SK-N-DZ (cell line): ENCODE measurements around the gene PIP5K1B.

ENCODE experiments used
- DNase-seq: peaks from one replicate; pipeline ENCODE4 v3.0.0-alpha.2; 2015; ENCODE audit warnings: low spot score

The PIP5K1B gene

DNA sequence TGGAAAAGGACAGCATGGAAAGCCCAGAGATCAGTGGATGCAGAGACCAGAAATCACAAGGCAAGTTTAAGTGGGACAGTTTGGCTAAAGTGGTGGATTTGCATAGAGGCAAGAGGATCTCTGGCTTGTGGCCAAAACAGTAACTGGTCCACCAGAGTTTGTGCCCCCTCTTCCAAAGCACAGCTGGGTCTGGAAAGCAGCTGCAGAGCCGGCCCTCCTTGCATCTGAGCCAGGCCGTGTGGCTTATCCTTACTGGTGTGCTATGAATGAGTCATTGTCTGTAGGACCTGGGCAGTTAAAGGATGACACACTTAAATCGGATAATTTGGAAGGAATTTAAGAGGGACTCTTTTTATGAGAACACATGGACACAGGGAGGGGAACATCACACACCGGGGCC, 146.6 kb downstream of the PIP5K1B start:
- DNase-seq = no peak

- no peak for DNase-seq
Measured at GRCh38 chr9:68852941-68853340, 147.9 kb downstream of the PIP5K1B start.

- DNase-seq = no peak
Measured at GRCh38 chr9:68859347-68859746, 154.3 kb downstream of the PIP5K1B start.

GRCh38 chr9:68860419-68860818, 155.4 kb downstream of the PIP5K1B start:
- DNase-seq = no peak

- DNase-seq = no peak
Measured at GRCh38 chr9:68861436-68861835, 156.4 kb downstream of the PIP5K1B start.

DNA sequence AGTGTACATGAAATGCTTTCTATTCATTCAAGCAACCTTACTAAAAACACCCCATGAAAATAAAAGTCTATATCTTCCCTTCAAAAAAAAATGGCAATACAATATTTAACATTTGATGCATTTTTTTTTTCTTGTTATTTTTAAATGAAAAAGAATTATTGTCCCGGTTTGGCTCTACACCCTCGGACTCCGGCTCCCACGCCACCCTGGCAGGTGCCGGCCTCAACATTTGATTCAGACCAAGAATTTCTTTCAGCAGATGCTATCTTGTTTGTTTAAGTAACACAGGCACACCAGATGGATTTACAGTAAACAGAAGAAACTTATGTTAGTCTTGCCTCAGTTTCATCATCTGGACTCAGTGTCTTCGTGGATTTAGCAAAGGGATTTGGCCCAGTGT, 162.0 kb downstream of the PIP5K1B start:
- DNase-seq = no peak

DNA sequence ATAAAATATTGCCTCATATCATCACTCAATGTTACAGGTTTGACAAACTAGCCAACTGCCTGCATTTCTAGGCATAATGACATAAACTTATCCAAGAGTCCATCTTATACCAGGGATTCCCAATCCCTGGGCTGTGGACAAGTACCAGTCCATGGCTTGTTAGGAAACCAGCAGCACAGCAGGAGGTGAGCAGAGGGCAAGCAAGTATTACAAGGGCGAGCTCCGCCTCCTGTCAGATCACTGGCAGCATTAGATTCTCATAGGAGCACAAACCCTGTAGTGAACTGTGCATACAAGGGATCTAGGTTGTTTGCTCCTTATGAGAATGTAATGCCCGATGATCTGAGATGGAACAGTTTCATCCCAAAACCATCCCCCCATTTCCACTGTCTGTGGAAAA, 164.0 kb downstream of the PIP5K1B start:
- no peak for DNase-seq

DNA sequence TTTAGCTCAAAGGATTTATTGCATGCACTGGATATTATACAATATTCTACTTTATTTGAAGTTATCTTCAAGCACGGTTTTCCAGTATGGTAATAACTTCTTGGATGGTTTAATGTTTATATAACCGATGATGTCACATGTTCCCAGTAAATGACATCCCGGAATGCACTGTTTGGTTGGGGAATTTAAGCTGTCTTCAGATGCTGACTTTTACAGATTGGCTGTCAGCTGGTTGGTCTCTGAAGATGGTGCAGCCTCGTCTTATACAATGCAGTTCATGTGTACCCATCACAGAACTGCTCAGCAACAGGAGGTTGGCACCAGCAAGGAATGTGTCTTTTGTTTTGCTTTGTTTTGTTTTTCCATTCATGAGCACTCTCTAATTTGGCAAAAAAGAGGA, 165.0 kb downstream of the PIP5K1B start:
- no peak for DNase-seq

GRCh38 chr9:68871236-68871635, 166.2 kb downstream of the PIP5K1B start:
- DNase-seq = no peak

DNA sequence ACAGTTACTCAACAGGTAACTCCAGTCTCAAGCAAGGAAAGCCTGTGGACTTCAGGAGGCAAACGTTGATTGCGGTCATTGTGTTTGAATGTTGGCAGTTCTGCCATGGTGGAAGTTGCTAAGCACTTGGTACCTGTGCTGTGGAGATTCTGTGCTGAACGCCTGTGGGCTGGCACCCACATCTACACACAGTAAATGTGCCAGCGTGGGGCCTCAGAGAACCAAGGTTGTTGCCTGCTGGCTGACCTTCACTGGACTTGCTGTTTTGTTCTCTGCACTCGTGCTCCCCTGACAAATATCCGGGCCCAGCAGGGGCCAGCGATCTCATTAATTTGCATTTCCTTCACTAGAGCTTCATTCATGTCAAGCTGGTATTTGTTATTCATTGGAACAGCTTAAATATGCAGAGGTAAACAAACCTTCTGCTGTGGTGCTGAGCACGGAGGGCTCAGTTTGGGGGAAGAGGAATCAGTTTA, 167.0 kb downstream of the PIP5K1B start:
- DNase-seq = no peak

DNA sequence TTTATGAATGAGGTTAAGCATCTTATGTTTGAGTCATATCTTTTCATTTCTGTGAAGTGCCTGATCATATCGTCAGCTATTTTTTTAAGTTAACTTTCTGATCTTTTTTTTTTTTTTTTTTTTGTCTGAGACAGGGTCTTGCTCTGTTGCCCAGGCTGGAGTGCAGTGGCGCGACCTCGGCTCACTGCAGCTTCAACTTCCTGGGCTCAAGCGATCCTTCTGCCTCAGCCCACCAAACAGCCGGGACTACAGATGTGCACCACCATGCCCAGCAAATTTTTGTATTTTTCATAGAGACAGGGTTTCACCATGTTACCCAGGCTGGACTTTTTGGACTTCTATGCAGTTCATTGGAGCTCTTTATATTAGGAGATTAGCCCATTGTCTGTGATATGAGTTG, 168.1 kb downstream of the PIP5K1B start:
- no peak for DNase-seq

GRCh38 chr9:68876273-68876672, 171.2 kb downstream of the PIP5K1B start:
- DNase-seq = no peak

GRCh38 chr9:68876681-68877080, 171.6 kb downstream of the PIP5K1B start:
- no peak for DNase-seq

- no peak for DNase-seq
Measured at GRCh38 chr9:68877219-68877618, 172.2 kb downstream of the PIP5K1B start.

DNA sequence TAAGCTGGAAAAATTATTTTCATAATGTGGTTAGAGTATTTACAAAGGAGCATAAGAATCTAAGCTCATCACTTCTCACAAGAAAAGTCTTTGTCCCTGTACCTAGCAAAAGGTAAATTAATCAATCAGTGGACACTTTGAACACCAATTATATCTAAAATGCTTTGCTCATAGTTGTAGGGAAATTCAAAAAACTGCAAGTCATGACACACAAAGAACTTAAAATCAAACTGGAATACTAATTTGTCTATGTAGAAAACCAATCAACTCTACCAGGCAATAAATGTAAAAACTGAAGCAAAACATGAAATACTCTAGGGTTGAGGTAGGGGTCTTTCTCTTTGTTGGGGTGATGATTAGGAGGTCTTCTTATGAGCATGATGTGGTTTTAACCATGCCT, 173.4 kb downstream of the PIP5K1B start:
- DNase-seq = no peak

DNA sequence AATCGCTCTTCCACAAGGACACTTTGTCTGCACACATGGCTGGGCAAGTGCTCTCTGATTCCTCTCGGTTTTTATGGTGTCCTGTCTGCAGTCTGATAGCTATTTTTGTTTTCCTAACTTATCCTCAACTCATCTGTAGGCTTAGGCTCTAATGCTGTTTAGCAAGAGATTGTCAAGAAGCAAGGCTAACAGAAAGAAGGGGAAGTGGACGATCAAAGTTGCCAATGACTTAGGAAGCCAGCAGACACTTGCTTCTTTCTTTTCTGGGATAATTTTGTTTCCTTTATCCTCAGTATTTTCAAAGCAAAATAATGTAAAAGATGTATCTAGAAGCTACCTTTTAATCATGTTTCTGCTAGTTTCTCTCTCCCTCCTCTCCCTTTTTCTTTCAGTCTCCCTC, 178.2 kb downstream of the PIP5K1B start:
- no peak for DNase-seq

GRCh38 chr9:68887232-68887631, 182.2 kb downstream of the PIP5K1B start:
- DNase-seq = no peak

DNA sequence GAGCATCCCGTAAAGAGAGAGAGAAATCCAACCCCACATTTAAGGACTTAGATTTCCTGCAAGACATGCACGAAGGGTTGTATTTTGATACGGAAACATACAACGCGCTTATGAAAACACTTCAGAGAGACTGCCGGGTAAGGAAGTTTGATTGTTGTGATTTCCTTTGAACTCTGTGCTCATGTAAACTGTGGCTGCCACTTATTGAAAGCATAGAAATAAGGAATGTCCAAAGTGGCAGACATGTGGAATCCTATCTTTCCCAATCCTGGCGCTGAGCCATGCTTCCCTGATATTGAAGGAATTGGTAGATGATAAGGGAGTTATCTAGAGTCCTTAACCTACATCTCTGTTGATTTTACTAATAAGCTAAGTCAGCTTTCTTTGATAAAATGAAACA, 189.5 kb downstream of the PIP5K1B start:
- no peak for DNase-seq

- no peak for DNase-seq
Measured at GRCh38 chr9:68895741-68896478, 190.9 kb downstream of the PIP5K1B start.

DNA sequence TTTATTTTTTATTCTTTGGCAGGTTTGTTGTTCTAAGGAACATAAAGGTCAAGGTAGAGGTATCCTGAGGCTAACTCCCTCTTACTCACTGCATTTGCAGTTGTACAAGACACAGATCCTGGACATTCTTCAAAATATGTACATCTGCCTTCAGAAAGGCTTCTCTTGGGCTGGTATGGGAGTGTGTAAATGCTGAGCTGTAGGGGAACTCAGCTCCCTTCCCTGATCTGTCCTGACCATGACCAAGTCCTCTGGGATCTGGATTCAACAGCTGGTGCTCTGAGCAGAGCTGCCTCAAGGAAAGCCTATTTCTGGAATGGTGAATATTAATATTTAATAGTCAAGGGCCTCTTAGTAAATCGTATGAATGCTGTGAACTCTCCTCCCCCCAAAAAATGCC, 191.4 kb downstream of the PIP5K1B start:
- DNase-seq = no peak

DNA sequence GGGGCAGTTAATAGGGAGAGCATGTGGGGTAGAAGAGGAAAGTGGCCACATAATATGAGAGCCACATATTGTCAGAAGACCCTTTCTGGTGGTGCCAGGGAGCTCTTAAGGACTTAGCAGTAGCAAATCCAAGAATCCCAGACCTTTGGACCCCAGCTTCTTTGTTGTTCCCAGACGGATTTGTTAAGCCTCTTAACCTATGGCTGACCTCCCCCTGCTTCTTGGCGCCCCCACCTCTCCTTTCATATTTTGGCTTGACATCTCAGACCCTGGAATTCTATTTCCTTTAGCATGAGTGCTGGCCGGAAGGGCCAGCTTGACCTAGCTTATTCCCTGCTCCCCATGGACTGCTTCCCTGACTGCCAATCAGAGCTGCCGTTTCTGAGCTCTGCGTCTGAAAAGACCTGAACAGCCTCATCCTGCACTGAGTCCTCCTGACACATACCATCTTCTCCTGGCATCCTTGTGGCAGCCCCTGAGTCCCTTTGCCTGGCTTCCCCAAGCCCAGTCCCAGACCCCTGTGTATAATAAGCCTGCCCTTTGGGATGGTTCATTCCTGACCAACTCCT, 192.6 kb downstream of the PIP5K1B start:
- no peak for DNase-seq

GRCh38 chr9:68898781-68899439, 193.9 kb downstream of the PIP5K1B start:
- no peak for DNase-seq

DNA sequence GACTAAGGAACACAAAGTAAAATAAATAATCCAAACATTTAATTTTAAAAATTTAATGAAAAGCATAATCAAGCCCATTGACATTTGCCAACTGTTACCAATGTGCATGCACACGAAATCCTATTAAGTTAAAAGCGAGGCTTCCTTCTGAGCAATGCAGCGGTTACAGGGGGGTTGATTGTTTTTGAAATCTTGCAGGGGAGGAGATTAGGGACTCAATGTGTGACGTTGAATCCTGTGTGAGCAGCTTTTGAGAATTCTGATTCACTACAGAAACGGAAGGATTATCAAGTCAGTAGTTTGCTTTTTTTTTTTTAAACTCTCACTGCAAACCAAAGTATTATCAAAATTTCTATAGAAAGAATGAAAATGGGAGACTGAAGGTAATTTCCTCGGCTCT, 199.4 kb downstream of the PIP5K1B start:
- DNase-seq = no peak
